Measurements from ENCODE around the gene IGHMBP2.
"Not testable (repeated sequence)": the region's sequence is repeated elsewhere in the genome, so short reads cannot be mapped to it uniquely, and the experiment has no call there.

Gene IGHMBP2

DNA sequence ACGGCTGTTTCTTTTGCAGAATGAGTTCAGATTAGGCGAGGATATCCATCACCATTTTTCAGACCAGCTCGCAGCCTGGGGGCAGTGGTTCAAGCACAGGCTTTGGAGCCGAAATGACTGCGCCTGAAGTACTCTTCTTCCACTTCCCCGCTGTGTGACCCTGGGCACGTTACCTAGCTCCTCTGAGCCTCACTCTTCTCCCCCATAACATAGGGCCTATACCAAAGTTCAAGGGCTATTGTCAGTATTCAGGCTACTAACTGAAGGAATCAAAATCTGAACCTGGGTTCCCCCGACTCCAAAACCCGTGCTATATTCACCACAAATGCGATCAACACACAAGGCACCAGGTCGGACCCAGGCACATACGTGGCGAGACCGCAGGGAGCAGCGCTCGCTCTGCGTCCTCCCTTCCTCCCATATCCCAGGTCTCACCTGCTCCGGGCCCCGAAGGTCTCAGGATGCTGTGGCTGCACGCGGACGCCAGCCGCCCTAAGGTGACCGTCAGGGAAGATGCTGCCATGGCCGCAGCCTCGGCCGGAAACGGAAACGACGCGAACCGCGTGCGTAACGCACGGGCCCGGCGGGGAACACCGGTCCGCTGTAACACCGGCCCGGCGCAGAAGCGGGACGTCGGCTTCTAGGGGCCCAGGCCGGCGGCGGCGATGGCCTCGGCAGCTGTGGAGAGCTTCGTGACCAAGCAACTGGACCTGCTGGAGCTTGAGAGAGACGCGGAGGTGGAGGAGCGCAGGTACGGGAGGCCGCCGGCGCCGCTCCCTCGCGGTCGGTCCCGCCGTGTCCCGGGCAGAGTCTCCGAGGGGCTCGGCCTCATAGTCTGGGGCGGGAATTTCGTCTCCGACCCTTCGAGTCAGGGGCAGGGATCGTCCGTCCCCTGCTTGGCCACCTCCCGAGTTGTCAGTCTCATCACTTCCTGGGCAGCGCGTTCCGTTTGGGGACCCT is at the start of gene IGHMBP2, which contains the start of gene MRPL21:
Gene IGHMBP2 (plus strand): TSS at position 604 of the 960 bp plus-strand sequence. CDS start 62 bp downstream, at position 666.
Gene MRPL21 (minus strand): TSS at position 545 of the 960 bp plus-strand sequence. CDS start 22 bp downstream, at position 523.
- peaks cover 27% of the 10 kb centered on the region for H3K36me3 Mint-ChIP-seq (ENCODE audit: low read depth)
- peaks cover 29% of the 10 kb centered on the region for H3K4me1 Mint-ChIP-seq (ENCODE audit: low read depth)
- no peaks in the 10 kb centered on the region for H3K27me3 Mint-ChIP-seq (ENCODE audit: low read depth)
- H3K9me3 Mint-ChIP-seq, result no peaks in the 10 kb centered on the region
- peak within 1 kb of the TSS; percentile 94 for H3K27ac Mint-ChIP-seq
- H3K4me3 Mint-ChIP-seq, result peak within 1 kb of the TSS; percentile 98
- DNase-seq (ENCODE audit: low spot score), result peak; percentile 86

DNA sequence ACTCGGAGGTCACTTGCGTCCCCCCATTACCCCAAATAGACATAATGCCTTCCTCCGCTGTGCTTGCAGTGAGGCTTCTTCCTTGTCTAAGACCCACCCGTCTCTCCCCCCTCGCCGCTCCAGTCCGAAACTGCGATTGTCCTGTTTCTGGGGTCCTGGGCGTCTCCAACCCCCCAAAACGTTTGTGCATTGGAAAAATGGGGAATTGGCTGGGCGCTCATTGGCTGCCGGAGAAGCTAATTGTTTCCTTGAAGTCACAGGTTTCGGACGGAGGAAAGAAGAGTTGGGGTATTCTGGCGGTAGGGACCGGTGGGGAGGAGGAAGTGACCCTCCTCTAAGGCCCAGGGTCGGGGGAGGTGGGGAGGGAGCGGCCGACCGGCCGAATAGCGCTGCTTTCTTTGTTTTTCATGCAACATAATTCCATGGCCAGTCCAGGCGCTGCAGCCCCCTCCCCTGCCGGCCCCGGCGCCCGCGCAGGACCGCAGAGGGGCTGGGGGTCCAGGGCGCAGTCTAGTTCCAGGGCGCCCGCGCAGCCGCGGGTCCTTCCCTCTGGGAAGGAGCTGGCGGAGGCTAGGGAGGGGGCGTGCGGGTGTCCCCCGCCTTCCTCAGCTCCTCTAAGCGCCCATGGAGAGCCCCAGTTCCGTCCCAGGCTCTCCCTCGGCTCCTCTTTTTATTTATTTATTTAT is 49.3 kb upstream of the IGHMBP2 start:
- Mint-ChIP-seq H3K36me3 (ENCODE audit: low read depth) (no peaks in the 10 kb centered on the region), H3K9me3 (no peaks in the 10 kb centered on the region), H3K27ac (no peak overlapping the region), H3K4me1 (ENCODE audit: low read depth) (peaks cover 2% of the 10 kb centered on the region), H3K27me3 (ENCODE audit: low read depth) (peaks cover 41% of the 10 kb centered on the region), H3K4me3 (no peak overlapping the region)
- no peak for DNase-seq (ENCODE audit: low spot score)

- Mint-ChIP-seq H3K36me3 (ENCODE audit: low read depth) (no peaks in the 10 kb centered on the region), H3K27ac (no peak overlapping the region), H3K4me3 (peak overlapping the region; percentile 45), H3K4me1 (ENCODE audit: low read depth) (peaks cover 2% of the 10 kb centered on the region), H3K9me3 (no peaks in the 10 kb centered on the region), H3K27me3 (ENCODE audit: low read depth) (peaks cover 41% of the 10 kb centered on the region)
- no peak for DNase-seq (ENCODE audit: low spot score)
Observed at GRCh38 chr11:68855205-68855981, 48.3 kb upstream of the IGHMBP2 start.

DNA sequence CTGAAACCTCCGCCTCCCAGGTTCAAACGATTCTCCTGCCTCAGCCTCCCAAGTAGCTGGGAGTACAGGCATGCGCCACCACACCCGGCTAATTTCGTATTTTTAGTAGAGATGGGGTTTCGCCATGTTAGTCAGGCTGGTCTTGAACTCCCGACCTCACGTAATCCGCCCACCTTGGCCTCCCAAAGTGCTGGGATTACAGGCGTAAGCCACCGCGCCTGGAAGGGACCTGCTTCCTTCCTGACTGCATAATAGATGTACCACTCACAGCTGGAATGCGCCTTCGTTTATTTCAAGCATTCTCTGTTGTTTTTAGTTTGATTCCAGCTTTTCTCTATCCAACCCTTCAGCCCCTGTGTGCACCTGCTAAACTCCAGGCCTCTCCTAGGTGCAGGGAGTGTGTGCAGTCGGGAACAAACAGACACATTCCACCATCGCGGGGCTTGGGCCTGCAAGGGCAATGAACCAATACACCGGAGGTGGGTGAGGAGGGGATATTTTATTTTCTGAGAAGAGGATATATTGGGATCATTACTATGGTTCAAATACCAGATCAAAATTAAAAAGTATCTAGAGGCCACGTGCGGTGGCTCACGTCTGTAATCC is 47.2 kb upstream of the IGHMBP2 start:
- DNase-seq (ENCODE audit: low spot score); H3K9me3 Mint-ChIP-seq; H3K36me3 Mint-ChIP-seq (ENCODE audit: low read depth); H3K27ac Mint-ChIP-seq; H3K4me3 Mint-ChIP-seq; H3K4me1 Mint-ChIP-seq (ENCODE audit: low read depth): not testable (repeated sequence)
- peaks cover 41% of the 10 kb centered on the region for H3K27me3 Mint-ChIP-seq (ENCODE audit: low read depth)

- Mint-ChIP-seq H3K4me3 (no peak overlapping the region), H3K4me1 (ENCODE audit: low read depth) (peaks cover 2% of the 10 kb centered on the region), H3K36me3 (ENCODE audit: low read depth) (no peaks in the 10 kb centered on the region), H3K27ac (no peak overlapping the region), H3K27me3 (ENCODE audit: low read depth) (peaks cover 38% of the 10 kb centered on the region), H3K9me3 (no peaks in the 10 kb centered on the region)
- no peak for DNase-seq (ENCODE audit: low spot score)
Observed at GRCh38 chr11:68857037-68857586, 46.6 kb upstream of the IGHMBP2 start.

DNA sequence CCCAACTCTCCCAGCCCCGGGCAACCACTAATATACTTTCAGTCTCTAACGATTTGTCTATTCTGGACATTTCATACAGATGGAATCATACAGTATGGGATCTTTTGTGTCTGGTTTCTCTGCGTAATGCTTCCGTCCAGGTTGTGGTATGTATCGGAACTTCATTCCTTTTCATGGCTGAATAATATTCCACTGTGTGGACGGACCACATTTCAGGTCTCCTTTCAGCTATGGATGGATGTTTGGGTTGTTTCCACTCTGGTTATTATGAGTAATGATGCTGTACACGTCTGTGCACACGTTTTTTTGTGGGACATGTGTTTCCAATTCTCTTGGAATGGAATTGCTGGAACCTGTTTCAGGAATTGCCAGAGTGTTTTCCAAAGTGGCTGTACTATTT is 44.6 kb upstream of the IGHMBP2 start:
- no peak for DNase-seq (ENCODE audit: low spot score)
- H3K9me3 Mint-ChIP-seq, result no peaks in the 10 kb centered on the region
- H3K4me3 Mint-ChIP-seq, result no peak overlapping the region
- H3K27me3 Mint-ChIP-seq (ENCODE audit: low read depth), result peaks cover 23% of the 10 kb centered on the region
- H3K27ac Mint-ChIP-seq, result no peak overlapping the region
- peaks cover 2% of the 10 kb centered on the region for H3K4me1 Mint-ChIP-seq (ENCODE audit: low read depth)
- H3K36me3 Mint-ChIP-seq (ENCODE audit: low read depth), result no peaks in the 10 kb centered on the region

- no peaks in the 10 kb centered on the region for H3K27me3 Mint-ChIP-seq (ENCODE audit: low read depth)
- H3K9me3 Mint-ChIP-seq, result no peaks in the 10 kb centered on the region
- no peak for DNase-seq (ENCODE audit: low spot score)
- H3K4me3 Mint-ChIP-seq, result no peak overlapping the region
- no peaks in the 10 kb centered on the region for H3K36me3 Mint-ChIP-seq (ENCODE audit: low read depth)
- H3K4me1 Mint-ChIP-seq (ENCODE audit: low read depth), result no peaks in the 10 kb centered on the region
- H3K27ac Mint-ChIP-seq, result no peak overlapping the region
Observed at GRCh38 chr11:68862421-68862820, 41.3 kb upstream of the IGHMBP2 start.

GRCh38 chr11:68863553-68864265 is 40.0 kb upstream of the IGHMBP2 start:
- no peaks in the 10 kb centered on the region for H3K36me3 Mint-ChIP-seq (ENCODE audit: low read depth)
- no peak for DNase-seq (ENCODE audit: low spot score)
- H3K4me3 Mint-ChIP-seq, result no peak overlapping the region
- no peak overlapping the region for H3K27ac Mint-ChIP-seq
- no peaks in the 10 kb centered on the region for H3K9me3 Mint-ChIP-seq
- no peaks in the 10 kb centered on the region for H3K4me1 Mint-ChIP-seq (ENCODE audit: low read depth)
- H3K27me3 Mint-ChIP-seq (ENCODE audit: low read depth), result peaks cover 5% of the 10 kb centered on the region

- Mint-ChIP-seq H3K4me3 (no peak overlapping the region), H3K27ac (no peak overlapping the region), H3K9me3 (no peaks in the 10 kb centered on the region), H3K36me3 (ENCODE audit: low read depth) (no peaks in the 10 kb centered on the region), H3K27me3 (ENCODE audit: low read depth) (peaks cover 17% of the 10 kb centered on the region), H3K4me1 (ENCODE audit: low read depth) (peaks cover 8% of the 10 kb centered on the region)
- no peak for DNase-seq (ENCODE audit: low spot score)
Observed at GRCh38 chr11:68865241-68865640, 38.5 kb upstream of the IGHMBP2 start.

DNA sequence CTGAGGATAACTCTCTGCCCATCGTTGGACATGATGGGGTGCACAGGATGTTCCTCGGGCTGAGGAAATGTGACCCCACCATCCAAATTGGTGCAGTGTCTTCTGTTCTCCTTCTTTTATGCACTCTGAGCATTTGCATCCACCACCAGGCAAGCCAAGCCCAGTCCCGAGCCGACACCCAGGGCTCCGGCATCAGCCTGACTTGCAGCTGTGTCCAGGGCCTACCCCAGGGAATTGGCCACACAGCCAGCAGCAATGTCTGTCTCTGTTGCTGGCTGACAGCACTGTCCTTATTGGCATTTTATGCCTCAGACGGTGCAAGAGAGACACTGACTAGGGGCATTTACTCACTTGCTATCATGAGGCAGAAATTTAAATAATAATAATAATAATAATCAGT is 36.6 kb upstream of the IGHMBP2 start:
- H3K4me1 Mint-ChIP-seq (ENCODE audit: low read depth), result peaks cover 8% of the 10 kb centered on the region
- no peaks in the 10 kb centered on the region for H3K9me3 Mint-ChIP-seq
- H3K27ac Mint-ChIP-seq, result no peak overlapping the region
- DNase-seq (ENCODE audit: low spot score), result no peak
- H3K36me3 Mint-ChIP-seq (ENCODE audit: low read depth), result no peaks in the 10 kb centered on the region
- H3K4me3 Mint-ChIP-seq, result no peak overlapping the region
- H3K27me3 Mint-ChIP-seq (ENCODE audit: low read depth), result peaks cover 23% of the 10 kb centered on the region

DNA sequence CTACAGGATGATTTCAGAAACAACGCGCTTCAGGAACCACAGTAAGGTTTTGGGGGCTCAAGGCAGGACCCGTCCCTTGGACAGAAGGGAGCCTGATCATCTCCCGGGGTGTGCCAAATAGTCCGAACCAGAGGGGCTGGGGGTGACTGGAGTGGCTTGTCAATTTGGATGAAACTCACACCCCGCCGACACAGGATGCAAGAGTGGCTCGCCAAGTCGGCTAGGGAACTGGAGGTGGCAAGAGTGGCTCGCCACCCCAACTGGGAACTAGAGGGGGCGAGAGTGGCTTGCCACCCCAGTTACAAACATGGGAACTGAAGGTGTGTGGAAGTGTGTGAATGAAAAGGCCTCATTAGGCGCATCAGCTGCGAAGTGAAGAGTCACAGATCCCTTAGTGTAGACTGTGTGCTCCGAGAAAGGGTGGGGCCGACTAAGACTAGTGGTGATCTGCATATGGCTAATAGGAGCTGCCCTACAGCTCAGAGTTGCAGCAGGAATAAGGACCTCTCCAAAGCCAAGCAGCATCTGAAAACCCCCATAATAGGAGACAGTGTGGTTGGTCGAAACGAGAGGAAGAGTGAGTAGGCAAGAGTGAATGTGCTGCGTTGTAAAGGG is 35.4 kb upstream of the IGHMBP2 start:
- no peak for DNase-seq (ENCODE audit: low spot score)
- Mint-ChIP-seq H3K36me3 (ENCODE audit: low read depth) (no peaks in the 10 kb centered on the region), H3K27me3 (ENCODE audit: low read depth) (peaks cover 25% of the 10 kb centered on the region), H3K4me3 (no peak overlapping the region), H3K4me1 (ENCODE audit: low read depth) (peaks cover 8% of the 10 kb centered on the region), H3K27ac (no peak overlapping the region), H3K9me3 (no peaks in the 10 kb centered on the region)

DNA sequence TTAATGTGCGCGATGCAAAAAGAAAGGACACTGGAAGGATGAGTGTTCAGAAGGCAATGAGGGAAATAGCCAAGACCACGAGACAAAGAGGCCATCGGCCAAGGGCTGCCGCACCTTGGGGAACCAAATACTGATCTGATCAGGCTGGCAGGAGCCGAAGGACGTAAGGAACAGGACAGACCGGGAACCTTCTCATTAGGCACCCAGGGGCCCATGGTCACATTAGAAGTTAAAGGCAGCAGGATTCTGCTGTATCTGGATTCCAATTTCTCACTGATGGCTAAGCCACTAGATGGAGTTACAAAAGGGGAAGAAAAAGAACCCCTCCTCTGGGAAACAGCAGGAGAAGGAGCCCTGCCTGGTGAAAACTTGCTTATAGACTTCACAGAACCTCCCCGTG is 33.2 kb upstream of the IGHMBP2 start:
- H3K36me3 Mint-ChIP-seq (ENCODE audit: low read depth), result no peaks in the 10 kb centered on the region
- H3K4me3 Mint-ChIP-seq, result peak overlapping the region; percentile 80
- H3K4me1 Mint-ChIP-seq (ENCODE audit: low read depth), result peaks cover 8% of the 10 kb centered on the region
- H3K27ac Mint-ChIP-seq, result no peak overlapping the region
- no peak for DNase-seq (ENCODE audit: low spot score)
- H3K27me3 Mint-ChIP-seq (ENCODE audit: low read depth), result peaks cover 25% of the 10 kb centered on the region
- H3K9me3 Mint-ChIP-seq, result no peaks in the 10 kb centered on the region
